Heart left ventricle (tissue), 13 donors: ENCODE measurements around the gene TAF13.

Experiments
- CTCF ChIP-seq, 12 donors: fragments of 200-600 bp; sonication (generic) in 4 of 12; IDR thresholded peaks; one replicate each; pipeline versions ENCODE4 v1.5.0 to v1.8.0; 2018 to 2022; ENCODE audit warnings: antibody characterized with exemption in 12 of 12, mild to moderate bottlenecking in 5 of 12
- POLR2A ChIP-seq, 2 donors: fragments of 450-650 bp; IDR thresholded peaks; one replicate each; pipeline ENCODE4 v1.6.1; 2017; ENCODE audit warnings: antibody characterized with exemption in 2 of 2, mild to moderate bottlenecking in 2 of 2, moderate library complexity in 2 of 2
- donor health status: ischemic (EF 13 %, LVEDD 7.1; RV severe dilation, severe dysfunction).
- donor health status: DM: no; HTN: yes; CAD: no.
- donor health status: DM: no; HTN: no; CAD: no.
- donor health status: ischemic (EF 25% LVEDD 6.9; RV normal size, moderate dysfunction).
- donor health status: ischemic (EF 25% LVEDD 5.7; RV mildly dilated, moderate dysfunction).
- donor health status: ischemic (EF 35%, LVEDD 5.7; RV mildly dilated, moderate dysfunction).
- donor health status: nonischemic (EF 11% LVEDD 7.7; RV severe dilation, severe dysfunction).
- donor health status: DM: yes; HTN: yes; CAD: no.
- donor health status: PGD.
- donor health status: ischemic (EF 29% LVEDD 5.4; RV normal size, mild dysfunction).
- donor health status: nonischemic (EF 23%, LVEDD 6.1; RV moderate dilation, normal function).

- no peak for TF ChIP-seq CTCF (IDR thresholded peaks at IDR 0.05)
- no peak for TF ChIP-seq POLR2A (IDR thresholded peaks at IDR 0.05)
Measured at GRCh38 chr1:109060707-109061106, 15.1 kb downstream of the TAF13 start.
